UCSD-AML1 (cell line): ENCODE data around the gene CRTAP.
"Not testable (repeated sequence)": the region's sequence is repeated elsewhere in the genome, so short reads cannot be mapped to it uniquely, and the experiment has no call there.

ENCODE experiments used
- DNase-seq: peaks from one replicate; lab custom pipeline; 2025; ENCODE audit not compliant: unreplicated experiment; lab: John Stamatoyannopoulos, UW

CRTAP gene

DNA sequence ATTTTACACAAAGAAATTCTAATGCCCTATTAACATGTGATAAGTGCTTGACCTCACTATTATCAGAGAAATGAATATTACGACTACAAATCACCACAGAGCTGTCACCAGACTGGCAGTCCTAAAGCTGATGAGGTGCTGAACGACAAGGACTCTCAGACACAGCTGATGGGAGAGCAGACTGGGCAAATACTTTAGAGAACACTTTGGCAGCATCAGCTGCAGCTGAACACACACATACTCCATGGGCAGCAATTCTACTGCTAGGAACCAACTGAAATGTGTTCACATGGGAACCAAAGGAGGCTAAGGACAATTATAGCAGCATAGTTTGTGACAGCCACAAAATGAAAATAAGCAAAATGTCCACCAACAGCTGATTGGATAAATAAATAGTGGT, 59.3 kb downstream of the CRTAP start:
- DNase-seq, result no peak

GRCh38 chr3:33173672-33174071, 59.9 kb downstream of the CRTAP start:
- DNase-seq, result no peak

DNA sequence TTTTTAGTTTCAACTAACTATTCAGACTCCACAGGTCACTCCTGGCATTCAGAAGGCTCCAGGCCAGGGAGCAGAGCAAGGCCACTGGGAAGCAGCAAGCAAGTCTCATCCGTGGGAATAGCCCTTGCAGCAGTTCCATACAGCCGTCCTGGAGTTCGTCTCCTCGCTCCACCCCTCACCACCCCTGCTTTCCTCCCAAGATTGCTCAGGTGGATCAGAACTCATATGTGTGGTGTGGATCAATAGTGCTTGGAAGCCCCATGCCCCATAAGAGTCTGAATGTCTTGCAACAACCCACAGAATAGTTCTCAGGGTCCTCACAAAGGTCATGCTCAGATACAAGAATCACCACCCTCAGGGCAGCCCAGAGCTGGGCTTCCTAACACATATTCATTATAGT, 60.3 kb downstream of the CRTAP start:
- DNase-seq, result no peak

- no peak for DNase-seq
Observed at GRCh38 chr3:33174711-33175414, 61.0 kb downstream of the CRTAP start.

DNA sequence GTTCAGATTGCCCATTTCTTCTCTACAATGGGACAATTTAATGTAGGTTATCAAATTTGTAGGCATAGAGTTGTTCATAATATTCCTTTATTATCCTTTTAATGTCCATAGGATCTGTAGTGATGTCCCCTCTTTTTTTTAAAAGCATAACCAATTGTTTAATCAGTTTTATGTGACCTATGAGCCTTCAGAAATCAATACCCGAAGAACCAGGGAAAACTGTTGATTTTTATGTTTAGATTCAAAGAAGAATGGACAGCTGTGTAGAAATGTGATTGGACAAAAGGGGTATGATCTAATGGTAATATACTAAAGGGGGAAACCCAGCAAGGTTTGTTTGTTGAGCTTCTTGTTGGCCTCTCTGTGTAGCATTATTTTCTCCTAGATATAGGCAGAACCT, 65.3 kb downstream of the CRTAP start:
- DNase-seq, result no peak

DNA sequence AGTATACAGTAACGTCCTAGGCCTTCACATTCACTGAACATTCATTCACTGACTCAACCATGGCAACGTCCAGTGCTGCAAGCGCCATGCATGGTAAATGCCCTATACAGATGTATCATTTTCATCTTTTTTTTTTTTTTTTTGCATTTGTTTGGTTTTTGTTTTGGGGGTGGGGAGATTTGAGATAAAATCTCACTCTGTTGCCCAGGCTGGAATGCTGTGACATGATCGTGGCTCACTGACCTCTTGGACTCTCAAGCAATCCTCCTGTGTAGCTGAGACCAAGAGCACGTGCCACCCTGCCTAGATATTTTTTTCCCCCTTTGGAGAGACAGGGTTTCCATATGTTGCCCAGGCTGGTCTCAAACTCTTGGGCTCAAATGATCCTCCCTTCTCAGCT, 67.4 kb downstream of the CRTAP start:
- DNase-seq, result no peak

GRCh38 chr3:33181641-33182040, 67.8 kb downstream of the CRTAP start:
- DNase-seq, result not testable (repeated sequence)

- DNase-seq, result no peak
Observed at GRCh38 chr3:33184863-33185262, 71.0 kb downstream of the CRTAP start.

- DNase-seq, result no peak
Observed at GRCh38 chr3:33186524-33187367, 72.9 kb downstream of the CRTAP start.

DNA sequence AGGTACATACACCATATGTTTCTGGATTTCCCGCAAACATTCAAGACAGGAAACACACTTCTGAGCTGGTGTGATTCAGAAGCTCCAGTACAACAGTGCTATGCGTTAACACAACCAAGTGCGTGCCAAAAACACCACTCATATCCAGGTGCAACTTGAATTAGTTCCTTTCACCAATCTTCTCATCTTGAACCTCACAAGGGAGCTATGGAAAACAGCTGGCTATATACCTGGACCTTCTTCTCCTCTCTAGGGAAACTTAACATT, 73.5 kb downstream of the CRTAP start:
- no peak for DNase-seq

GRCh38 chr3:33194303-33194702, 80.5 kb downstream of the CRTAP start:
- DNase-seq, result no peak

GRCh38 chr3:33196538-33196937, 82.7 kb downstream of the CRTAP start:
- DNase-seq, result no peak
